K562 (cell line): ENCODE data around the gene ZER1. TPM values are rescaled to one million over a fixed set of nuclear protein-coding genes. Genes with fewer than 3 reads are reported as not detected.

Source experiments
- BCOR ChIP-seq: fragments of 450-650 bp; IDR thresholded peaks from 2 replicates; pipeline ENCODE4 v1.6.1; 2016
- CREB1 ChIP-seq, 2 experiments: sonication (generic) in 1 of 2; formaldehyde crosslinking in 1 of 2; IDR thresholded peaks; 2 replicates each; pipeline versions ENCODE4 v1.6.1 to v1.8.0; 2012 to 2022; ENCODE audit warnings: inconsistent platforms in 1 of 2, mild to moderate bottlenecking in 1 of 2, missing genetic modification reagents in 1 of 2, moderate library complexity in 1 of 2
- CTCF ChIP-seq, 3 experiments: IDR thresholded peaks in 2 of 3; conservative IDR thresholded peaks in 1 of 3; 2 replicates each; pipeline ENCODE4 v1.5.1; 2011 to 2012; ENCODE audit warnings: low read length in 3 of 3, mild to moderate bottlenecking in 3 of 3, control low read depth in 2 of 3, improper control_type of control experiment in 1 of 3, inconsistent platforms in 1 of 3, low read depth in 1 of 3, mixed read lengths in 1 of 3, moderate library complexity in 1 of 3; ENCODE audit not compliant: insufficient read depth in 2 of 3
- E2F6 ChIP-seq, 2 experiments: IDR thresholded peaks; 2 replicates each; pipeline ENCODE4 v1.6.1; 2011; ENCODE audit warnings: borderline replicate concordance in 1 of 2, control low read depth in 1 of 2, low read depth in 1 of 2, low read length in 1 of 2, mild to moderate bottlenecking in 1 of 2, mixed read lengths in 1 of 2, moderate library complexity in 1 of 2; ENCODE audit not compliant: insufficient read depth in 1 of 2, insufficient read length in 1 of 2, poor library complexity in 1 of 2, severe bottlenecking in 1 of 2; ENCODE audit errors: extremely low read depth in 1 of 2
- HBP1 ChIP-seq: fragments of 450-650 bp; formaldehyde crosslinking; IDR thresholded peaks from 2 replicates; pipeline ENCODE4 v1.4.0; 2022; ENCODE audit warnings: missing genetic modification characterization
- RBBP5 ChIP-seq: fragments of 200-600 bp; sonication (generic); IDR thresholded peaks from 2 replicates; pipeline ENCODE4 v1.6.1; 2012; ENCODE audit warnings: borderline replicate concordance, mild to moderate bottlenecking, low read length, control low read depth, inconsistent platforms; ENCODE audit not compliant: insufficient read depth, poor library complexity, severe bottlenecking
- RBFOX2 ChIP-seq: fragments of 200-400 bp; formaldehyde crosslinking; IDR thresholded peaks from 2 replicates; pipeline ENCODE4 v1.6.1; 2017; ENCODE audit warnings: low read depth, mild to moderate bottlenecking, low read length, moderate library complexity
- REST ChIP-seq, 2 experiments: fragments of 450-650 bp; formaldehyde crosslinking in 1 of 2; IDR thresholded peaks; 2 replicates each; pipeline versions ENCODE4 v1.4.0 to v1.6.1; 2014 to 2020; ENCODE audit warnings: mild to moderate bottlenecking in 2 of 2, borderline replicate concordance in 1 of 2, low read depth in 1 of 2
- SIN3A ChIP-seq, 2 experiments: fragments of 150-350 bp in 1 of 2; IDR thresholded peaks; 2 replicates each; pipeline ENCODE4 v1.6.1; 2011 to 2016; ENCODE audit warnings: borderline replicate concordance in 2 of 2, low read depth in 2 of 2, low read length in 2 of 2, mild to moderate bottlenecking in 2 of 2, moderate library complexity in 2 of 2; ENCODE audit not compliant: control insufficient read depth in 1 of 2
- ZBTB1 ChIP-seq: sonication (generic); formaldehyde crosslinking; IDR thresholded peaks from 2 replicates; pipeline ENCODE4 v1.8.1; 2023; ENCODE audit warnings: missing genetic modification reagents, low read depth, mild to moderate bottlenecking, borderline replicate concordance
- polyA plus RNA-seq, 8 experiments: library from polyadenylated mRNA; depleted of rRNA in 4 of 8; stranded (reverse) in 5 of 8; unstranded in 3 of 8; fragments of >200 nt; fragmentation: Nextera tagmentation in 2 of 8; fragmentation: Illumina TruSeq in 1 of 8; extraction: Ambion mirVana in 2 of 8; extraction: Trizol in 1 of 8; gene quantifications; 2 replicates each; pipeline versions ENCODE4 v1.2.1 to v1.2.3, GENCODE V29; 2011 to 2014; ENCODE audit warnings: inconsistent platforms in 1 of 8, missing spikeins in 1 of 8
- total RNA-seq, 7 experiments: library from RNA; depleted of rRNA in 6 of 7; stranded (reverse); fragments of >200 nt in 6 of 7; fragmentation: Illumina TruSeq in 2 of 7; extraction: Trizol in 2 of 7; gene quantifications; 2 replicates each; pipeline versions ENCODE4 v1.2.1 to v1.2.3, GENCODE V29; 2011 to 2021; ENCODE audit warnings: low replicate concordance in 1 of 7

ZER1 gene
- total and polyA plus RNA-seq, 9 of the 15 experiments (the other 6 are each of a cell fraction or from before 2014, with no cell fraction given) = 0.07 to 10.7 (median 6.2) TPM

- TF ChIP-seq E2F6 (IDR thresholded peaks at IDR 0.05; ENCODE audit: borderline replicate concordance in 1 of 2, extremely low read depth in 1 of 2, insufficient read depth in 1 of 2, insufficient read length in 1 of 2, low read depth in 1 of 2, low read length in 1 of 2, poor library complexity in 1 of 2, severe bottlenecking in 1 of 2) = peak; percentile 24 to 34
- TF ChIP-seq CREB1 (IDR thresholded peaks at IDR 0.05) = 0 out of 2 replicates have a peak, but pooled peaks have one; percentile 3
- peak; percentile 32; the same call in 1 of the 2 replicates for TF ChIP-seq CREB1 (CRISPR knock-in tag; IDR thresholded peaks at IDR 0.05)
- TF ChIP-seq HBP1 (CRISPR knock-in tag) = 0 out of 2 replicates have a peak, but pooled peaks have one; percentile 35
- TF ChIP-seq RBBP5 = peak; percentile 88
- peak; percentile 12; the same call in 1 of the 2 replicates for TF ChIP-seq ZBTB1
- TF ChIP-seq CTCF (IDR thresholded peaks at IDR 0.05 in 2 of 3, conservative IDR thresholded peaks at IDR 0.05 in 1 of 3; ENCODE audit: insufficient read depth in 2 of 3, low read depth in 1 of 3, low read length in 3 of 3) = peak in 2 of 3 experiments; percentile 13 to 27; a peak in 3 of 6 replicates
- peak in 1 of 2 experiments; percentile 32; a peak in 1 of 4 replicates for TF ChIP-seq SIN3A (IDR thresholded peaks at IDR 0.05; ENCODE audit: borderline replicate concordance in 2 of 2, control insufficient read depth in 1 of 2, low read depth in 2 of 2, low read length in 2 of 2)
- TF ChIP-seq REST (IDR thresholded peaks at IDR 0.05; ENCODE audit: borderline replicate concordance) = no peak
- no peak for TF ChIP-seq REST (CRISPR knock-in tag; IDR thresholded peaks at IDR 0.05; ENCODE audit: low read depth)
- TF ChIP-seq BCOR = peak; percentile 13; the same call in 1 of the 2 replicates
- peak; percentile 61 for TF ChIP-seq RBFOX2
Observed at GRCh38 chr9:128818839-128819715, 47.4 kb upstream of the ZER1 start (continued).
